HG02610 (cell line): ENCODE data around the gene PPP1CA.
A peak's percentile ranks its signal among the peaks of the same experiment; 100 is the strongest.

Source experiments
- ATAC-seq: cut with Tn5 transposase; IDR thresholded peaks from one replicate; pipeline ENCODE4 v1.9.1; 2021; ENCODE audit warnings: mild to moderate bottlenecking, moderate library complexity; ENCODE audit not compliant: unreplicated experiment

PPP1CA gene

DNA sequence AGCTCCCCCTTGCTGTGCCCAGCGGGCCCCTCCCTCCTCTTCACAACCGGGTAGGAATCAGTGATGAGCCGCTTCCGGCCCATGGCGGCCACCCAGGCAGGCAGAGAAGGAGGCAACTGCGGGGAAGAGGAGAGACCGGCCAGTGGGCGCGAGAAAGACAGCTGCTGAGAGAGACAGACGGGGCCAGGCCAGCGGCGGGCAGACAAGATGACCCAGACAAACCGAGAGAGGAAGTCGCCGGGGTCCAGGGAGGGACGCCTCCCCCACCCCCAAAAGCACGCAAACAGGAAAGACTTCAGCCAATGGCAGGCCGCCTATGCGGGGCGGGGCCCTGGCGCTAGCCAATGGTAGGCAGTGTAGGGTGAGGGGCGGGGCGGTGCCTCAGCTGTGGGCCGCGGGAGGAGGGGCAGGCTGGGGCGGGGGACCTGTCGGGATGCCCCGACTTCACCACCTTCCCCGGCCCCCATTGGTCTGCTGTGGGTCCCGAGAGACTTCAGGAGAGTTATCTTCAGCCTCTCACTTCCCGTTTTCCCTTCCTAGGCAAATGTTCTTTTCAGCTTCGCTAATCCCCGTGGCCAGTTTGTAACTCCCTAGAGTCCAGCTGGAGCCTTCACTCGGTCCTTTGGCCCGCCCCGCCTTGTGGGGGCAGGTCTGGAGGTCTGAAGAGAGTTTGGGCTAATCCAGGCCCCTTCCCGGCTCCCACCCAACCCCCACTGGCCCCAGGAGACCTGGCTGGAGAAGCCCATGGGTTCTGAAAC is 48.2 kb downstream of the PPP1CA start, which contains the start of gene POLD4:
Gene POLD4, minus strand, starts transcription at position 230 of the 758 bp plus-strand sequence. Its CDS starts 147 bp downstream, at position 83.
- ATAC-seq, result peak; percentile 81

GRCh38 chr11:67352546-67353316 is 48.9 kb downstream of the PPP1CA start:
- ATAC-seq, result peak; percentile 15

GRCh38 chr11:67351275-67352005 is 50.2 kb downstream of the PPP1CA start:
- ATAC-seq, result no peak

- no peak for ATAC-seq
Measured at GRCh38 chr11:67349928-67350465, 51.7 kb downstream of the PPP1CA start.

DNA sequence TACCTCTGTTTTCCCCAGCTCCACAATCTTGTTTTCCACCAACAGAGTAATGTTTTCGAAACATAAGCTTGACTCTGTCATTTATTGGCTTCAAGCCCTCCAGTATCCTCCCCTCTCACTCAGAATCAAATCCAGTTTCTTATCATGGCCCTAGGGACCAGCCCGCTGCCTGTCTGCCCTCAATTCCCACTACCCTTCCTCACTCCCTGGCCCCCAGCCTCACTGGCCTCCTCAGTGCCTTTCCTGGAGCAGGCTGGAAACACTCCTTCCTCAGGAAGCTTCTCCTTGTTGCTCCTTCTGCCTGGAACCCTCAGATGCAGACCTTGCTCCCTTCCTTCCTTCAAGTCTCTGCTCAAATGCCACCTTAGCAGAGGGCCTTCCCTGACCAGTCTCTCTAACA is 52.2 kb downstream of the PPP1CA start:
- ATAC-seq, result no peak

GRCh38 chr11:67349036-67349435 is 52.6 kb downstream of the PPP1CA start:
- ATAC-seq, result no peak
